GM19240 (cell line): ENCODE results near the gene ATXN7L3.
"Not testable (repeated sequence)": the region's sequence is repeated elsewhere in the genome, so short reads cannot be mapped to it uniquely, and the experiment has no call there.

ENCODE experiments used
- DNase-seq: peaks from one replicate; pipeline ENCODE4 v3.0.0; 2011; ENCODE audit warnings: low spot score; ENCODE audit not compliant: insufficient read length

ATXN7L3 gene

GRCh38 chr17:44176671-44177501 lies 22.8 kb downstream of the ATXN7L3 start:
- DNase-seq: no peak

GRCh38 chr17:44176257-44176656 lies 23.4 kb downstream of the ATXN7L3 start:
- no peak for DNase-seq

GRCh38 chr17:44174427-44174826 lies 25.3 kb downstream of the ATXN7L3 start:
- DNase-seq: no peak

GRCh38 chr17:44171931-44172455 lies 27.7 kb downstream of the ATXN7L3 start:
- no peak for DNase-seq

GRCh38 chr17:44170499-44171201 lies 29.0 kb downstream of the ATXN7L3 start, which contains the start of gene ASB16:
Gene ASB16 (plus strand): TSS chr17:44170704. CDS start chr17:44170790, 86 bp downstream.
- DNase-seq: no peak

GRCh38 chr17:44170135-44170498 lies 29.6 kb downstream of the ATXN7L3 start:
- DNase-seq: no peak

GRCh38 chr17:44167181-44167861 lies 32.4 kb downstream of the ATXN7L3 start:
- DNase-seq: no peak

GRCh38 chr17:44164476-44164875 lies 35.2 kb downstream of the ATXN7L3 start:
- no peak for DNase-seq

- no peak for DNase-seq
Observed at GRCh38 chr17:44159519-44160210, 40.0 kb downstream of the ATXN7L3 start.

GRCh38 chr17:44155488-44155887 lies 44.2 kb downstream of the ATXN7L3 start:
- DNase-seq: no peak

- no peak for DNase-seq
Observed at GRCh38 chr17:44152875-44153274, 46.8 kb downstream of the ATXN7L3 start.

- no peak for DNase-seq
Observed at GRCh38 chr17:44149750-44150329, 49.8 kb downstream of the ATXN7L3 start.

GRCh38 chr17:44149066-44149465 lies 50.6 kb downstream of the ATXN7L3 start:
- DNase-seq: not testable (repeated sequence)

GRCh38 chr17:44147812-44148211 lies 51.9 kb downstream of the ATXN7L3 start:
- no peak for DNase-seq

- no peak for DNase-seq
Observed at GRCh38 chr17:44146375-44147346, 53.0 kb downstream of the ATXN7L3 start.

GRCh38 chr17:44144966-44145739 lies 54.5 kb downstream of the ATXN7L3 start:
- no peak for DNase-seq

GRCh38 chr17:44143921-44144320 lies 55.8 kb downstream of the ATXN7L3 start:
- not testable (repeated sequence) for DNase-seq
